HG03045 (cell line): Measurements from ENCODE around the gene PARVA.

ENCODE experiments used
- ATAC-seq: cut with Tn5 transposase; IDR thresholded peaks from one replicate; pipeline ENCODE4 v1.9.1; 2021; ENCODE audit warnings: mild to moderate bottlenecking, moderate library complexity; ENCODE audit not compliant: unreplicated experiment

The PARVA gene

GRCh38 chr11:12430351-12430750, 53.0 kb downstream of the PARVA start:
- no peak for ATAC-seq

- no peak for ATAC-seq
These were observed 53.7 kb downstream of the PARVA start for GRCh38 chr11:12430954-12431595.

- no peak for ATAC-seq
These were observed 55.1 kb downstream of the PARVA start for GRCh38 chr11:12432507-12432906.

GRCh38 chr11:12433121-12433520, 55.8 kb downstream of the PARVA start:
- no peak for ATAC-seq

GRCh38 chr11:12433571-12434324, 56.4 kb downstream of the PARVA start:
- ATAC-seq = no peak

GRCh38 chr11:12434325-12434654, 56.9 kb downstream of the PARVA start:
- ATAC-seq = no peak

GRCh38 chr11:12435264-12435663, 57.9 kb downstream of the PARVA start:
- no peak for ATAC-seq

GRCh38 chr11:12436266-12436665, 58.9 kb downstream of the PARVA start:
- no peak for ATAC-seq

- ATAC-seq = no peak
These were observed 60.9 kb downstream of the PARVA start for GRCh38 chr11:12438291-12438690.

GRCh38 chr11:12439615-12440014, 62.2 kb downstream of the PARVA start:
- no peak for ATAC-seq

- no peak for ATAC-seq
These were observed 63.2 kb downstream of the PARVA start for GRCh38 chr11:12440565-12440964.

GRCh38 chr11:12441231-12441861, 64.0 kb downstream of the PARVA start:
- no peak for ATAC-seq

GRCh38 chr11:12444601-12445000, 67.2 kb downstream of the PARVA start:
- ATAC-seq = no peak

- no peak for ATAC-seq
These were observed 67.6 kb downstream of the PARVA start for GRCh38 chr11:12445001-12445400.

- no peak for ATAC-seq
These were observed 69.5 kb downstream of the PARVA start for GRCh38 chr11:12446863-12447262.

GRCh38 chr11:12448131-12448939, 71.0 kb downstream of the PARVA start:
- ATAC-seq = no peak

GRCh38 chr11:12449961-12450715, 72.8 kb downstream of the PARVA start:
- ATAC-seq = no peak

- no peak for ATAC-seq
These were observed 73.9 kb downstream of the PARVA start for GRCh38 chr11:12451179-12451814.

- no peak for ATAC-seq
These were observed 75.9 kb downstream of the PARVA start for GRCh38 chr11:12453243-12453642.

GRCh38 chr11:12454782-12455181, 77.4 kb downstream of the PARVA start:
- ATAC-seq = no peak
